HG02938 (cell line): ENCODE results near the gene TMCC2.

Source experiments
- ATAC-seq: cut with Tn5 transposase; IDR thresholded peaks from one replicate; pipeline ENCODE4 v1.9.1; 2021; ENCODE audit warnings: mild to moderate bottlenecking, moderate library complexity; ENCODE audit not compliant: unreplicated experiment

The TMCC2 gene

DNA sequence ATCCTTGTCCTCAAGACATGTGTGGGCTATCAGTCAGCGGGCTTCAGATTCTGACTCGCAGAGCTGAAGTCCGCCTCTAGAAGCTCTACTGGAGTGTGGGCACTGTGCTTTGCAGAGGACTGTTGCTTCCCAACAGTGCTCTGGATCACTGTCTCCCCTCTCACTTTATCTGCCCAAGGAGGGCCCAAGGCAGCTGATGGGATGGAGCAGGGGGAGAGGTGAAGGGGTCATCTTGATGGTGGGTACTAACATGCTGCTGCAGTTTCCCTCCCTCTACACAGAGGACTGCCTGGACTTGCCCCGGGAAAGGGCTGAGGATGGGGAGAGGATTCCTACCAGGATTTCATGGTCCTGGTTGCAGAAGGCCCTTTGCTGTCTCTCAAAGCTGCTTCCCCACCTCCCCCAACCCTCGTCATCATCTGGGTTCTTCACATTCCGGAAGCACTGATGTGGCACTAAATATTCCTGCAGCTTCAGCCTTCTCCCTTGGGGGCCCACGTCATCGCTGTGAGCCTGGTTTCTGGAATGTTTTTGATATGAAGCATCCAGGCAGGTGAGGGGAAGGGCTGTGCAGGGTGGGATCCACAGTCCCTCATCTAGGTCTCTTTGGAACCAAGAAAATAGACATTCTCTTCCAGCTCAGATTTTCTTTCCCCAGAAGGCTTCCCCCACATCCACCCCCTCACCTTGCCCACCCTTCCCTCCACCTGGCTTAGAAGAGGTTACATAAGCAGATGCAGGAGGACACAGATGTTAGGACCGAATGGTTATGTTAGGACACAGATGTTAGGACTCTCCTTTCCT is 70.6 kb downstream of the TMCC2 start:
- ATAC-seq = no peak

DNA sequence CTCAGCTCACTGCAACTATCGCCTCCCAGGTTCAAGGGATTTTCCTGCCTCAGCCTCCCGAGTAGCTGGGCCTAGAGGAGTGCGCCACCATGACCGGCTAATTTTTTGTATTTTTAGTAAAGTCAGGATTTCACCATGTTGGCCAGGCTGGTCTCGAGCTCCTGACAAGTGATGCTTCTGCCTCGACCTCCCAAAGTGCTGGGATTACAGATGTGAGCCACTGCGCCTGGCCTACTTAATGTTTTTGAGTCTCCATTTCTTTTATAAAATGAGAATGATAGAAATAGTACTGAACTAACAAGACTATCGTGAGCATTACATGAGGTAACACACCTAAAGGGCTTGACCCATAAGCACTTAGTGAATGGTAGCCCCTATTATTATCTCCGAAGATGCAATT is 72.4 kb downstream of the TMCC2 start:
- ATAC-seq = no peak

DNA sequence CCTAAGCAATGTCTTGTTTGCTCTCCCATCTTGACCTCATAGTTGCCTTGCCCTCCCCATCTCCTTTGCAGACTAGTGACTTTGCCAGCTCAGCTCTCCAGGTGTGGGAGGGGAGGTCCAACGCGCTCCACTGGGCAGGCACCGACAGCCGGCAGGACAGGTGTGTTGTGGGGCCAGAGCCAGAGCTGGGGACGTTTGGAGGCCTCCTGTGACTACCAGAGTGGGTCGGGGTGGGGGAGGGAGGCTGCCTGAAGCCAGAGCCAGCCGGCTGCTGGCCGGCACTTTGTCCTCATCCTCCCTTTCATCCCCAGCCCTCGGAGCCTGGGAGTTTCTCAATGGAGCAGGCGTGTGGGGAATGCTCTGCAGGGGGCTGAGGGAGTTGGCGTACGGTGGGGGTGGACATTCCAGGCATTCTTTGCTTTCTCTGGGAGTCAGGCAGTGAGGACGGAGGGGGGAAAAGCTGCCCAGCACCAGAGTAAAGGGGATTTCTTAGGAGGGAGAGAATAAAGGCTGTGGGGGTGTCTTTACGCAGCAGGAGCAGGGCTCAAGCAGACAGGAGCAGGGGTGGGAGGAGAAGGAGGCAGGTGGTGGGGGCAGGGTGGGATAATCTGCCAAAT is 73.6 kb downstream of the TMCC2 start:
- no peak for ATAC-seq

DNA sequence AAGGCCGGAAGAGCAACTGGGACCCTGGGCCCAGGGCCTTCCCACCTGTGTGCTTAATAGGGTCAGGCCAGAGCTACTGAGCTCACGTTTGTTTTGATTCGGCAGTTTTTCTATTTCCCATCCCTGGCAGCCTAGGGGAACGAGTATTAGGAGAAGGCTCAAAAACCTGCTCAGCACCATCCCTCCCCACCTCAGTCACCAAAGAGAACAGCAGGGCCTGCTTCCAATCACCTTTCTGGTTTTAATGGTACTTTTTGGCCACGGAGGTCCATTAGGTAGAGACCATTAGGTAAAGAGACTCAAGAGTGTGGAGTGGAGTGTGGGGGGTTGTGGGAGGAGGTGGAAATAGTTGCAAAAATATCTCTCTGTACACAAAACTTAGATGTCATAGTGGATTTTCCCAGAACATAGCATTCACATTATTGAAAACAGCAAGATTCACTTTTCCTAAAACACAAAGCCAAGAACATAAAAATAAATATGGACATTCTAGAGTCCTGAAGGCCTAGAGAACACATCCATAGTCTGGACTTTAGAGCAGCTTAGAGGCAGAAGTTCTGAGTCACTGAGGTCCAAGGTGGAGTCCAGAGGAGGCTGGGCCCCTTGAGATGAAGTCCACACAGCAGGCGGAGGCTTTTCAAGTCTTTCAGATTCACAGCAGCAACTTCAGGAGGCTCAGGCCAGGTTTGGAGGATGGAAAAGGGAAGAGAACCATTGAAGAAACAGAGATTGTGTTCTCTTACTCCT is 74.3 kb downstream of the TMCC2 start:
- ATAC-seq = no peak

GRCh38 chr1:205303247-205303888 is 75.6 kb downstream of the TMCC2 start:
- no peak for ATAC-seq

GRCh38 chr1:205304046-205304694 is 76.4 kb downstream of the TMCC2 start:
- ATAC-seq = no peak

DNA sequence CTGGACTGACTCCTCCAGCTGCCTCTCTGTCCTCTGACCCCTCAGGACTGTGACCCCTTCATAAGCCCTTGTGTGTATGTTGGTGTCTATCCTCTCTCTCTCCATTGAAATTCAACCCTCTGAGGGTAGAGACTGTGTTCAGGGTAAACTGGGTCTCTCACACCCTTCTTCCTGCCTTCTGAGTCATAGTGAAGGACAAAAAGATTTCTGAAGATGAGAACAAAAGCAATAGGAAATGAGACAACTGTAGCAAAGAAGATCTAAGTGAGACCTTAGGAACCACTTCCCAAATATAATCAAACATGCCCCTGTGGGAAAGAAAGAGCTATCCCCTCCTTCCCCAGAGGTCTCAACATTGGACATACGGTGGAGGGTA is 76.9 kb downstream of the TMCC2 start:
- ATAC-seq = no peak

DNA sequence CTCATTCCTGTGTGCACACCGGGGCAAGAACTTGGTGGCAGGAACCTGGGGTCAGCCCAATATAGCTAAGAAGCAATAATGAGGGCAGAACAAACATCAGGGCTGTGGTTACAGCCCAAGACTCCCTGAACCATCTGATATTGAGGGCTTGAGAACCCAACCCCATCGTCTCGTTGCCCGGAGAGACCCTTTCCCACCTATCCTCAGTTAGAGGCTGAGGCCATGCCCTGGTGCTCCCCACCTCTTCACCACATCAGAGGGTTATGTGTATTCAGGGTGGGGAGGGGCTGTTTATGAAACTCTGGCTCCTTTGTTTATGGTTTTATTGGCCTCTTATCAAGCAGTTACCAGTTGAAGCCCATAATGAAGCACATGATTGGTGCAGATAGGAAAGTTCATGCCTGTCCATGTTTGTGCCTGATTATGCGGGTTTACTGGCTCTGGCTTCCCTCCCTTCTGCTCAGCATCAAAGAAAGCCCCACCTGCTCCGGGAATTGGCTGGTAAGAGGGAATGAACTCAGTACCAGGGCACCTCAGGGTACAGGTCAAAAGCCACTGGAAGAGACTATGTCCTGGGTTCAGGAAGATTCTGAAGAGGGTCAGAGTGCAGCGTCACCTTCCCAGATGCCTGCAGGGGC is 79.3 kb downstream of the TMCC2 start:
- ATAC-seq = no peak

GRCh38 chr1:205309741-205310140 is 82.0 kb downstream of the TMCC2 start:
- ATAC-seq = no peak

DNA sequence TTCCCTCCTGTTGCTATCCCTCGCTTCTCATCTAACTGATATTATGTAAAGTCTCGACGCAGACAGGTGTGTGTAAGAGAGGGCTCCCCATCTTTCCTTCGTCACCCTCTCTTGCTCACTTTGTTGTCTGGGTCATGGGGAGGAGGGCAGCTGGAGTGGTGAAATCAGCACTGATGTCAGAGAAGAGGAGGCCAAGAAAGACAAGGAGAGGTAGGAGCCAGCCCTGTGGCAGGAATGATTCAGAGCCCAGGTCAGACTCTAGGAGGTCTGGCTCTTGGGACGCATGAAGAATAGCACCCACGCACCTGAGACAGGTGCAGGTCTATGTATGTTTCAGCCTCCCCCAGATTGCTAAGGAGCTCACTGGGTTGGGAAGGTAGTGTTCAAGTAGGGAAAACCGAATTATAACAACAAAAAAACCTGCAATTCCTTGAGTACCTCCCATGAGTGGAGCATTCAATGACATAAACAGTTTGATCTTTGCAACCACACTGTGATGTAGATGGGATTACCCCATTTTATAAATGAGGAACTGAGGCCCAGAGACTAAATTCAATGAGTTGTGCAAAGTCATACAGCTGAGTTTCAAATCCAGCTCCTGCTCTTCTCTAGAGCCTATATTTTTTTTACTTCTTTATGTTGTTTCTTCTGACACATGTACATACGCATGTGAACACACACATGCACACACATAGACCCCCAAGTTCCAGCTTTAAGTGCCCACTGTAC is 83.4 kb downstream of the TMCC2 start:
- ATAC-seq = no peak

DNA sequence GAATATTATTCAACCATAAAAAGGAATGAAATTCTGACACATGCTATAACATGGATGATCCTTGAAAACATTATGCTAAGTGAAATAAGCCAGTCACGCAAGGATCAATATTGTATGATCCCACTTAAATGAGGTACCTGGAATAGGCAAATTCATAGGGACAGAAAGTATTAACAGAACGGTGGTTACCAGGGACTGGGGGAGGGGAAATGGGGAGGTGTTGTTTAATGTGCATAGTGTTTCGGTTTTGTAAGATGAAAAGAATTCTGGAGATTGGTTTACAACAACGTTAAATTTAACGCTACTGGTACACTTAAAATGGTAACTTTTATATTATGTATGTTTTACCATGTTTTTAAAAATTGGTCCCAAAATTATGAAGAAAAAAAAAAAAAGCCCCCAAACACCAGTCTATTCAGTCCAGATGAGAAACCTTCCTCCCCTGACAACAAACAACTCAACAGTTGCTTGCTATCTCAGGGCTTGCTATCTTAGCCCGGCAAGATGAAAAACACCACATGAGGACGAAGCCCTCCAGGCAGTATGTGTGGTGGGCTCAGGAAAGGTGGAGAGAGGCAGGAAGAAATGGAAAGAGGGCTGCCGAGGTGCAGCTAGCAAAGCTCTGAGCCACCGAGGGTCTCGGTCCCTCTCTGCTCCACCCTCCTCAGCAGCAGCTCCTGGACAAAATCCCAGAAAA is 85.3 kb downstream of the TMCC2 start:
- ATAC-seq = no peak

DNA sequence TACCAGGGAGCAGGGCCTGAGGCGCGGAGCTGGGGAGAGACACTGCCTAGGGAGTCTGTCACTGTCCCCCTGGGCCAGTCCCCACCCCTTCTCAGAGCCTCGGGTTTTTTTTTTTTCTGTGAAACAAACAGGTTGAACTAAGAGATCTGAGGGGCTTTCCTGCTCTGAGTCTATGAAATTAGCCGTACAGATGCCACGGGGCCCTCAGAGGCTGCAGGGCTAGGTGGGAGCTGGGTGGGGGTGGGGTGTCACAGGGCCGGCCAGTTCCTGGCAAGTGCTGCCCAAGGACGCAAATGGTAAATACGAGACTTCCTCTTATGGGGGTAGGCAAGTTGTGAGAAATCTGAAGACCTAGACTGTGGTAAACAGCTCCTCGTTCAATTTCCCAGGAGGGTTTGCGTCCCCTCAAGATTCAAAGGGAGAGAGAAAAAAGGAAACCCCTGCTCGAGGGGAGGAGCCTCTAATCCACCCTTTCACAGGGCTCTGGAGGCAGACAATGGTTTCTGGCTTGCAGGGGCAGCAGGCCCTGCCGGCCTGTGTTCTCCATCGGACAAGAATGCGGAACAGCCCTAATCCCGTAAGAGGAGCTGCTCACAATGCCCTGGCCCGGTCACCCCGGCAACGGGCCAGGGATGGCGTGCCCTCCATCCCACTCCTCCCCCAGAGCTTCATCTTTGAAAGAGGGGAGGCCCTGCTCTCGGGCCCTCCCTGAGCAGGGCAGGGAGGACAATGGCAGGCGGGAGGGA is 86.0 kb downstream of the TMCC2 start:
- no peak for ATAC-seq

GRCh38 chr1:205315008-205315618 is 87.4 kb downstream of the TMCC2 start:
- ATAC-seq = no peak

GRCh38 chr1:205316161-205316566 is 88.4 kb downstream of the TMCC2 start:
- no peak for ATAC-seq

- no peak for ATAC-seq
These were observed 89.7 kb downstream of the TMCC2 start for GRCh38 chr1:205317311-205317917.

GRCh38 chr1:205318231-205318991 is 90.7 kb downstream of the TMCC2 start:
- ATAC-seq = no peak
